ENCODE measurements around the gene RPTOR.

GRCh38 chr17:80633994-80634566, 89.4 kb downstream of the RPTOR start:
- TF ChIP-seq CTCF (IDR thresholded peaks at IDR 0.05) (no peak), EP300 (IDR thresholded peaks at IDR 0.05) (no peak), POLR2A (IDR thresholded peaks at IDR 0.05) (no peak), POLR2AphosphoS5 (IDR thresholded peaks at IDR 0.05) (no peak)

Data from upper lobe of left lung (tissue), 4 donors.